BJ (cell line): Measurements from ENCODE around the gene GPR139. TPM values are rescaled to one million over a fixed set of nuclear protein-coding genes. Genes with fewer than 3 reads are reported as not detected.

Source experiments
- CTCF ChIA-PET: fragments of 350-600 bp; formaldehyde crosslinking; extraction: SDS; loops from one replicate; lab custom pipeline; 2021; ENCODE audit warnings: antibody characterized with exemption, inconsistent platforms; lab: Yijun Ruan, JAX
- POLR2A ChIA-PET: fragments of 300-600 bp; sonication (Branson Sonifier 250); formaldehyde crosslinking; extraction: SDS; loops from one replicate; lab custom pipeline; 2021; ENCODE audit warnings: antibody characterized with exemption; lab: Charles Lee
- DNase-seq: peaks from one replicate; pipeline ENCODE4 v3.0.0-alpha.2; 2011; ENCODE audit warnings: low read depth
- H3K27me3 ChIP-seq: 2 replicates; pipeline ENCODE4 v1.6.0; 2011; ENCODE audit warnings: low read length; ENCODE audit not compliant: control insufficient read depth, insufficient read depth
- H3K36me3 ChIP-seq: 2 replicates; pipeline ENCODE4 v1.5.1; 2011; ENCODE audit warnings: low read length; ENCODE audit not compliant: control insufficient read depth, insufficient read depth
- H3K4me3 ChIP-seq: 2 replicates; pipeline ENCODE4 v1.5.1; 2011; ENCODE audit warnings: low read depth, mild to moderate bottlenecking, control low read depth, low read length
- polyA plus RNA-seq: library from polyadenylated mRNA; depleted of rRNA; stranded (reverse); fragments of >200 nt; gene quantifications from 2 replicates; pipeline ENCODE4 v1.2.3, GENCODE V29; 2011; rRNA removed
- TF ChIP-seq, protein P1 (sequence below): IDR thresholded peaks from 2 replicates; pipeline ENCODE4 v1.5.1; 2011; ENCODE audit warnings: low read depth, mild to moderate bottlenecking, control low read depth, inconsistent platforms, low read length, moderate library complexity; ENCODE audit not compliant: insufficient read depth

The GPR139 gene
- polyA plus RNA-seq, 1 experiment: not detected

- Histone ChIP-seq H3K27me3 (no peaks in the 10 kb centered on the region), H3K4me3 (no peak overlapping the region), H3K36me3 (no peaks in the 10 kb centered on the region)
- ChIA-PET CTCF (no interaction called here), POLR2A (no interaction called here)
- DNase-seq: no peak
- TF ChIP-seq, protein P1, sequence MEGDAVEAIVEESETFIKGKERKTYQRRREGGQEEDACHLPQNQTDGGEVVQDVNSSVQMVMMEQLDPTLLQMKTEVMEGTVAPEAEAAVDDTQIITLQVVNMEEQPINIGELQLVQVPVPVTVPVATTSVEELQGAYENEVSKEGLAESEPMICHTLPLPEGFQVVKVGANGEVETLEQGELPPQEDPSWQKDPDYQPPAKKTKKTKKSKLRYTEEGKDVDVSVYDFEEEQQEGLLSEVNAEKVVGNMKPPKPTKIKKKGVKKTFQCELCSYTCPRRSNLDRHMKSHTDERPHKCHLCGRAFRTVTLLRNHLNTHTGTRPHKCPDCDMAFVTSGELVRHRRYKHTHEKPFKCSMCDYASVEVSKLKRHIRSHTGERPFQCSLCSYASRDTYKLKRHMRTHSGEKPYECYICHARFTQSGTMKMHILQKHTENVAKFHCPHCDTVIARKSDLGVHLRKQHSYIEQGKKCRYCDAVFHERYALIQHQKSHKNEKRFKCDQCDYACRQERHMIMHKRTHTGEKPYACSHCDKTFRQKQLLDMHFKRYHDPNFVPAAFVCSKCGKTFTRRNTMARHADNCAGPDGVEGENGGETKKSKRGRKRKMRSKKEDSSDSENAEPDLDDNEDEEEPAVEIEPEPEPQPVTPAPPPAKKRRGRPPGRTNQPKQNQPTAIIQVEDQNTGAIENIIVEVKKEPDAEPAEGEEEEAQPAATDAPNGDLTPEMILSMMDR: no peak
Observed at GRCh38 chr16:19994466-19995170, 79.1 kb downstream of the GPR139 start.

DNA sequence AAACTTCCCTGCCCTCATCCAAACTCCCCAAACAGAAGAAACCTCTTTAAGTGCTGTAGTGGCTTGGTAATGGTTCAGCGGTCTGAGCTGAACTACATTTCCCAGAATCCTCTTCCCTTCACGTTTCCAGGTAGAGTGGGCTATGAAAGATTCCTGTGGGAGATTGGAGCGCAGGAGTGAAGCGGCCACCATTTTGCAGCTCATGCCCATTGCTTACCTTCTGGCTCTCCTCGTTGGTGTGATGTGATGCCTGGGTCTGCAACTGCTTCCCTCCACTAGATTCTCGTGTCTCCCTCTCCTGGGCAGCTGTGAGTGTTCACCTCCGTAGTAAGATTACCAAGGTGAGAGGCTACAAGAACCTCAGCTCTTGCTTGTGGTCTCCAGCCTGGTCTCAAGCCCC lies 82.1 kb downstream of the GPR139 start:
- POLR2A ChIA-PET: no interaction called here

GRCh38 chr16:19984135-19984534 lies 89.6 kb downstream of the GPR139 start:
- CTCF ChIA-PET: no interaction called here
- no peak for DNase-seq
- H3K4me3 ChIP-seq: no peak overlapping the region
- POLR2A ChIA-PET: no interaction called here
- no peaks in the 10 kb centered on the region for H3K27me3 ChIP-seq
- no peaks in the 10 kb centered on the region for H3K36me3 ChIP-seq
- TF ChIP-seq, protein P1: no peak

More for the DNA sequence above, 82.1 kb downstream of the GPR139 start:
- no peaks in the 10 kb centered on the region for H3K36me3 ChIP-seq
- CTCF ChIA-PET: no interaction called here
- no peaks in the 10 kb centered on the region for H3K27me3 ChIP-seq
- H3K4me3 ChIP-seq: no peak overlapping the region
- DNase-seq: no peak
- TF ChIP-seq, protein P1: no peak

Other genes with a start within 250 kb of the GPR139 start
- 0.33 and 0.55 TPM in 2 replicates for gene GPRC5B, start 189.0 kb downstream of the GPR139 start, polyA plus RNA-seq